PC-3 (cell line): ENCODE data around the gene ABLIM1.

Source experiments
- EZH2 ChIP-seq: fragments of 300-600 bp; sonication (generic); IDR thresholded peaks from one replicate; pipeline ENCODE4 v1.6.1; 2017; ENCODE audit warnings: antibody characterized with exemption, mild to moderate bottlenecking, low read length; ENCODE audit not compliant: unreplicated experiment
- TF ChIP-seq, protein P1 (sequence below): fragments of 300-600 bp; sonication (generic); conservative IDR thresholded peaks from 2 replicates; pipeline ENCODE4 v1.5.1; 2017; ENCODE audit warnings: antibody characterized with exemption, low read depth, mild to moderate bottlenecking, low read length

DNA sequence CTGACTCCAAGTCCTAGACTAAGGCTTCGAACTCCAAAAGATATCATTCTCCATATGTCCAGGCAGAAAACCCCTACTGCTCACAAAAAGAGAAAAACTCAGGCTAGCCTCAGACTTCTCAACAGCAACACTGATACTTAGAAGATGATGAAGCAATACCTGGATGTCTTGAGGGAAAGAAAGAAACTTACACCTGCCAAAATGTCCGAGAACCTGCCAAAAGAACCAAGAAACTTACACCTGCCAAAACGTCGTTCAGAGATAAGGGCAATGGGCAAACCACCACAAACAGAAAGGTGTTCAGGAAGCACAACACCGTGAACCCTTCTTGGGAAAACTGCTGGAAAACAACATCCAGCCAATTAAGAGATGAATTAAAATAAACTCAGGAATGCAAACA lies 15.3 kb downstream of the ABLIM1 start:
- no peak for TF ChIP-seq EZH2
- TF ChIP-seq, protein P1, sequence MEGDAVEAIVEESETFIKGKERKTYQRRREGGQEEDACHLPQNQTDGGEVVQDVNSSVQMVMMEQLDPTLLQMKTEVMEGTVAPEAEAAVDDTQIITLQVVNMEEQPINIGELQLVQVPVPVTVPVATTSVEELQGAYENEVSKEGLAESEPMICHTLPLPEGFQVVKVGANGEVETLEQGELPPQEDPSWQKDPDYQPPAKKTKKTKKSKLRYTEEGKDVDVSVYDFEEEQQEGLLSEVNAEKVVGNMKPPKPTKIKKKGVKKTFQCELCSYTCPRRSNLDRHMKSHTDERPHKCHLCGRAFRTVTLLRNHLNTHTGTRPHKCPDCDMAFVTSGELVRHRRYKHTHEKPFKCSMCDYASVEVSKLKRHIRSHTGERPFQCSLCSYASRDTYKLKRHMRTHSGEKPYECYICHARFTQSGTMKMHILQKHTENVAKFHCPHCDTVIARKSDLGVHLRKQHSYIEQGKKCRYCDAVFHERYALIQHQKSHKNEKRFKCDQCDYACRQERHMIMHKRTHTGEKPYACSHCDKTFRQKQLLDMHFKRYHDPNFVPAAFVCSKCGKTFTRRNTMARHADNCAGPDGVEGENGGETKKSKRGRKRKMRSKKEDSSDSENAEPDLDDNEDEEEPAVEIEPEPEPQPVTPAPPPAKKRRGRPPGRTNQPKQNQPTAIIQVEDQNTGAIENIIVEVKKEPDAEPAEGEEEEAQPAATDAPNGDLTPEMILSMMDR = no peak
